HG02973 (cell line): Measurements from ENCODE around the gene CDH24.

ENCODE experiments used
- ATAC-seq: cut with Tn5 transposase; IDR thresholded peaks from one replicate; pipeline ENCODE4 v1.9.1; 2021; ENCODE audit warnings: moderate library complexity; ENCODE audit not compliant: unreplicated experiment

The CDH24 gene, protein sequence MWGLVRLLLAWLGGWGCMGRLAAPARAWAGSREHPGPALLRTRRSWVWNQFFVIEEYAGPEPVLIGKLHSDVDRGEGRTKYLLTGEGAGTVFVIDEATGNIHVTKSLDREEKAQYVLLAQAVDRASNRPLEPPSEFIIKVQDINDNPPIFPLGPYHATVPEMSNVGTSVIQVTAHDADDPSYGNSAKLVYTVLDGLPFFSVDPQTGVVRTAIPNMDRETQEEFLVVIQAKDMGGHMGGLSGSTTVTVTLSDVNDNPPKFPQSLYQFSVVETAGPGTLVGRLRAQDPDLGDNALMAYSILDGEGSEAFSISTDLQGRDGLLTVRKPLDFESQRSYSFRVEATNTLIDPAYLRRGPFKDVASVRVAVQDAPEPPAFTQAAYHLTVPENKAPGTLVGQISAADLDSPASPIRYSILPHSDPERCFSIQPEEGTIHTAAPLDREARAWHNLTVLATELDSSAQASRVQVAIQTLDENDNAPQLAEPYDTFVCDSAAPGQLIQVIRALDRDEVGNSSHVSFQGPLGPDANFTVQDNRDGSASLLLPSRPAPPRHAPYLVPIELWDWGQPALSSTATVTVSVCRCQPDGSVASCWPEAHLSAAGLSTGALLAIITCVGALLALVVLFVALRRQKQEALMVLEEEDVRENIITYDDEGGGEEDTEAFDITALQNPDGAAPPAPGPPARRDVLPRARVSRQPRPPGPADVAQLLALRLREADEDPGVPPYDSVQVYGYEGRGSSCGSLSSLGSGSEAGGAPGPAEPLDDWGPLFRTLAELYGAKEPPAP

DNA sequence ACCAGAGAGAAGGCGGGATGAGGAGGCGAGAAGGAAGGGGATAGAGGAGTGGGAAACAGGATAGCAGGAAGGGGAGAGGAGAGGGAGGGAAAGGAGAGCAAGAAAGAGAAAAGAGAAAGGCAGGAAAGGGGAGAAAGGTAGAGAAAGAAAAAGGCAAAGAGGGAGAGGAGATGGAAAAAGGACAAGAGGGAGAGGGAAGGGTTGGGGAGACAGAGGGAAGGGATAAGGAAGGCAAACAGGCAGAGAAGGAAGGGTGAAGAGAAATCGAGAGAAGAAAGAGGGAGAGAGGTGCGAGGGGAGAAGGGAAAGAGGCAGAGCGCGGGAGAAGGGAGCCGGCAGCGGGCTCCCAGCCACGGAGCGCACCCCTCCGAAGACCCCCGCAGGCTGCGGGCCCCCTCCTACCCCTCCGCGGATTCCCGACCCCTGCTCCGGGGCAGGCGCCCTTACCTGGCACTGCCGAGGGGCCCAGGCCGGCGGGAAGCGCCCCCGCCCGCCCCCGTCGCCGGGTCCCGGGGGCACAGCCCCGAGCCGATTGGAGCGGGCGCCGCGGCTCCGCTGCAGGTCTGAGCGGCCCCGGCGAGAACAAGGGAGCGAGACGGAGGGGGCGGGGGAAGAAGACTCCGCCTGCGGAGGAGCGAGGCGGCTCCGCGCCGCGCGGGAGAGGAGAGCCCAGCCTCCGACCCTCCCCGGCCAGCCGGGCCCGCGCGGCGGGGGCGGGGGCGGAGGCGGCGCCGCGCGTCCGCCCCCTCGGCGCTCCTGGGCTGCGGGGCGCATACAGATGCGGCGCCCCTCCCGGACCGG, at the start of gene CDH24:
Gene CDH24 (minus strand): TSS at position 565 of the 801 bp plus-strand sequence. CDS start 1,787 bp downstream, outside the sequence.
- peak; percentile 41 for ATAC-seq

DNA sequence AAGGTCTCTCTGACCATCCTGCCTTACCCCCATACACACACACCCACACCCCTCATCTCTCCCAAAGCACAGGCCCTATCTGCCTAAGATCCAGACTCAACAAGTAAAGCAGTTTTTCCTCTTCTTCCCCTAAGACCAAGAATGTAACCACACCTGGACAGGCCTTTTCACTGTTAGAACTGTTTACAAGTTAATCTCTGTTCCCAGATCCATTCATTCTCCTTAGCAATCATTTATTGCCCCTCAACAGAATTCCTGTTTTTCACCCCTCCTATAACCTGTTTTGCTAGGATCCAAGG, 49.4 kb upstream of the CDH24 start:
- ATAC-seq: no peak

- no peak for ATAC-seq
These were observed 48.1 kb upstream of the CDH24 start for GRCh38 chr14:23105348-23105824.

DNA sequence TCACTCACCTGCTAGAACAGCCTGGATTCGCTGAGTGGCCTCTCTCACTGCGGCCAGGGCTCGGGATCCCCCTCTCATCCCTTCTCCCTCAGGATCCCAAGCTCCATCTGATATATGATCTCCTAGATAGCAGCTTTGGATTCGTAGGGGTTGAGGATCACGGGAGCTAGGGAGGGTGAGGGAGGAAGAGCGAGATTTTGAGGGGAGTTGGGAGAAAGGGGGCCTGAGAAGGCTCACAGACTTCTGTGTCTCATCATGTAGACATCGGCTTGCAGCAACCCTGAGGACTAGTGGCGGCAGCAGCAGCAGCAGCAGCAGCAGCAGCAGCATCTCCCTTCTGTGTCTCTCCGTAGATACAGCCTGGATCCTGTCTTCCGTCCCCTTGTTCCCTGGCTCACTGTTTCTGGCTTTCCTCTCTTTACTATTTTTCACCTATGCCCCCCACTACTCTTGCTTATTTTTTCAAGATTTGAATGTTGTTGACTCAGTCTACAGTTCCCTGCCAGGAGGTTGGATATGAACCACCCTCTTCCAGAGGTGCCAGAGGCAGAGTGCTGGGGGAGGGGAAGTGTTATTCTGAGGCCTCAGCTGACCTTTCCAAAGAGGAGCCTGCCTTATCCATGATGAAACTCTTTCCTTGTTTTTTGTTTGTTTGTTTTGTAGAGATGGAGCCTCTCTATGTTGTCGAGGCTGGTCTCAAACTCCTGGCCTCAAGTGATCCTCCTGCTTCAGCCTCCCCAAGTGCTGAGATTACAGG, 47.4 kb upstream of the CDH24 start, which contains the start of gene CIROP:
Gene CIROP (minus strand): TSS at position 399 of the 757 bp plus-strand sequence. CDS start 69 bp downstream, at position 330.
- no peak for ATAC-seq

GRCh38 chr14:23104070-23104590, 46.8 kb upstream of the CDH24 start:
- no peak for ATAC-seq

DNA sequence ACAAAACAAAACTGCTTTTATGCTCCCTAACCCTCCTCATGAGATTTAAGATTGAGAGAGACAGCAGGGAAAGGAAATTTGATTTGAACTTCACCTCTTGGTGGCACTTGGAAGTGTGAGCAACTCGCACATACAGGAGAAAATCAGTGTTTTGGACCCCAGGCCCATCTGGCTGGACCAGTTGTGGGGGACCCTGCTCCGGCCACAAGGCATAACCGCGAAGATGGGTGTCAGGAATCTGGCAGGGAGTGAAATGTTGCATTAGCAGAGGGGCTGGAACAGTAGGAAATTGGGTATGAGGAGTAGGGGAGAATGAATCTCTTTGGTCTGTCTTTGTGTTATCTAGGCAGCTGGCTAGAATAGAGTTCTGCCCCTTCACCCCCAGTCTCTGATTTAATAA, 46.3 kb upstream of the CDH24 start:
- ATAC-seq: no peak

GRCh38 chr14:23102801-23103200, 45.5 kb upstream of the CDH24 start:
- no peak for ATAC-seq

- no peak for ATAC-seq
These were observed 44.8 kb upstream of the CDH24 start for GRCh38 chr14:23101986-23102625.

- no peak for ATAC-seq
These were observed 44.1 kb upstream of the CDH24 start for GRCh38 chr14:23101213-23101970.

GRCh38 chr14:23099212-23099861, 42.0 kb upstream of the CDH24 start:
- no peak for ATAC-seq

DNA sequence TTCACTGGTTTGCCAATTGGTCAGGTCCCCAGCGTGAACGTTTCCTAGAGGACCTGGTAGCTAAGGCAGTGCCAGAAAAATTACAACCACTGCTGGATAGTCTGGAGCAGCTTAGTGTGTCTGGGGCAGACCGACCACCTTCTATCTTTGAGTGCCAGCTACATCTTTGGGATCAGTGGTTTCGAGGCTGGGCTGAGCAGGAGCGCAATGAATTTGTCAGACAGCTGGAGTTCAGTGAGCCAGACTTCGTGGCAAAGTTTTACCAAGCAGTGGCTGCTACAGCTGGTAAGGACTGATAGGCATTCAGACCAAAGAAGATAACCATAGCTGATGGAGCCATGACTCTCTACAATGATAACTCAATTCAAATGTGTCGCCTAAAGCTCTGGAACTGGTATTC, 40.5 kb upstream of the CDH24 start:
- ATAC-seq: no peak

DNA sequence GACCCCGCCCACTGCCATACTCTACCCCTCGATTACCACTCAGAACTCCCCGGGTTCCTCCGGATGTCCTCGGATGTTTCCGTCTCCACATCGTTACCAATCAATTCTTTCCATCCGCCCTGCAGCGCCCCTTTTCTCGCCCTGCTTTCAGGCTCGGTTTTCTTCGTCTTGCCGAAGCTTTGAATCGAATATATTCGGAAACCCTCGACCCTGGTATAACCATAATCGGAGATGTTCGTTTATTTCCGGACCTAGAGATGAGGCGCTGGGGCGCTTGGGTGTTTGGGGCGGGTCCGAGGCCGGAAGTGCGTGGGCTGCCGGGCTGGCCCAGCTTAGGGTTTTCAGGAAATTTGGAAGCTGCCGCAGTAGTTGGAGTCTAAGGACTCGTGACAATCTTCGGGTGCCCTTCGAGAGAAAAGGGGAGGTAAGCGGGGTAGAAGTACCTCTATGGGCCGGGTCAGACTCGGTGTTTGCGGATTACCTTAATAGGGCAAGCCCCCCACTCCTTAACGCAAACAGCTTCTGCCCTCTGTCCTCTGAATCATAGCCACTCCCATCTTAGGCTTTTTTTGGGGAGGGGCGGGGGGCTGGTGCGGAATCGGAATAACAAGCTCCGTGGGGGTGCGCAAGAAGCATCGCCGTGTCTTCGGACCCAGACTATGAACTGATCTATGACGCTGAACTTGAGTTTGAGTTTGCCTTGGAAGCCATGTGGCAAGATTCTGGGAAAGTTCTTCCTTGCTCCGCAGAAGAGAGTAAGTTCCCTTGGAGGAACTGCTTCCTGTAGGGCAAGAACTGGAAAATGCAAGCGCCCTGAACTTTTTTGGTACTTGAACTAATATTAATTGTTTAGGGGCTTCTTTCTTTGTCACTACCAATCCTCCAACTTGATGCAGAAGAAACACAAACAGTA, 38.1 kb upstream of the CDH24 start, which contains the start of gene C14orf119:
Gene C14orf119 (plus strand): TSS at position 310 of the 913 bp plus-strand sequence. CDS start 2,154 bp downstream, outside the sequence.
- ATAC-seq: peak; percentile 89

DNA sequence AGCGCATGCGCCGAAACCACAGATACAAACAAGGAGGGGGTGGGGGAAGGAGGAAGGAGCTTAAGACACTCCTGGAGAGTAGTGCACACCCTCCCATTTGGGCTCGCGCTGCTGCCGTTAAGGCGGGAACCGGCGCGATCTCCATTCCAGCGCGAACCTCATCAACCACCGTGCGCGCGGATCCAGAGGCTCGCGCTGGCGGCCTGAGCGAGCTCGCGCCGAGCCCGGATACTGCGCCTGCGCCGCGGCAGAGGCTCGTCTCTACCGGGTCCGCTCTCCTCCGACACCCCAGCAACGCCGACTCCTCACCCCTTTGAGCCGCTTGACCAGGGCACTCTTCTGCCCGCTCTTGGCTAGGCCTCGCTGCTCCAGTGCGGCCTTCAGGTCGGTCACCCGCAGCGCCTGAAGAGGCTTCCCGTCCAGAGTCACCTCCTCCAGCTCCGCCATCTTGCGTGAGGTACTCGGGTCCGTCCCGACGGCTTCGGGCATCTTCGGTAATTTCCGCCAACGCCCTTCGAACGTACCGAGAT, 37.4 kb upstream of the CDH24 start, which contains the start of gene ACIN1:
Gene ACIN1 (minus strand): TSS at position 471 of the 530 bp plus-strand sequence. CDS start 24 bp downstream, at position 447.
- ATAC-seq: peak; percentile 22

DNA sequence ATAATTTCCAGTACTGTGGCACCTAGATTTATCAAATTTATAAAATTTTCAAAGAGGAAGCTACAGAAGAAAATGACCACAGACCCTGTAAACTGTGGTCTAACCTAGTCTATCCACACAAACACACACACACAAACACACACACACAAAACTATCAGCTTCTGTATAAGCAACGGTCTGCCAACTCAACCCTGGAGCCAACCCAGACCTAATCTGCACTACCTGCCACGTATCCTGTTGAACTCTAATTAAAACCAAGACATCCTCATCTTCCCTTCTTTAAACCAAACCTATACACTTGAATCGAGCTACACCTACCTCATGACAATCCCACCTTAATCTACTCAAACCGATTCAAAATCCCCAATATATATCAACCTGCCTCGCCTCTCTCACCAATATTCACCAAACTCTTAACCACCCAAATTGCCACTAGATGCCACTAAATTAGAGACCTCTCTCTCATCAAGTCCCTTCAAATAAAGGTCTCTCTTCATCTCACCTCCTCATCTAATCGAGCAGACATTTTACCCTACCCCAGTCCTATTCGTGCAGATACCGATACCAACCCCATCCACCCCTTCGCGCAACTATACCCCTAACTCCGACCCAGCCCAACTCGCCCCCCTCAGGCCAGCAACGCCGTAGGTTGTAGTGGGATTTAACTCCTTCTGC, 36.8 kb upstream of the CDH24 start:
- no peak for ATAC-seq

DNA sequence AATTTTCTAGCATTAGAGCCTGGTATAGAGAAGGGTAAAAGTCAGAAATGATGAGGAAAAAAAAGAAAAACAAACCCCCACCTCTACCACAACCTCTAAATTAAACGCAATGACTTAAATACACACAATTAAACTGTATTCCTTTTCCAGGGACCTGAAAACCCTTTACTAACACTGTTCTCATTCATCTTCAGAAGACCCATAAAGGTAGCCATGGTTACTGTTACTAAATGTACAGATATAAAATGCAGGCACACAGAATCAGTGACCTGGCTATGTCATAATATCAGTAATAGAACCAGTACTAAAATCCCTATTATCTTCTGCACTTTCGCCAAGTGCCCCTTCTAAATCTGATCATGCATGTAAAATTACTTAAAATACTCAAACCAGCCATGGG, 36.2 kb upstream of the CDH24 start:
- no peak for ATAC-seq

- no peak for ATAC-seq
These were observed 35.8 kb upstream of the CDH24 start for GRCh38 chr14:23093104-23093503.
